ENCODE measurements around the gene TBCCD1.
A peak's percentile ranks its signal among the peaks of the same experiment; 100 is the strongest.
"Not testable (repeated sequence)": the region's sequence is repeated elsewhere in the genome, so short reads cannot be mapped to it uniquely, and the experiment has no call there.

TBCCD1 gene

DNA sequence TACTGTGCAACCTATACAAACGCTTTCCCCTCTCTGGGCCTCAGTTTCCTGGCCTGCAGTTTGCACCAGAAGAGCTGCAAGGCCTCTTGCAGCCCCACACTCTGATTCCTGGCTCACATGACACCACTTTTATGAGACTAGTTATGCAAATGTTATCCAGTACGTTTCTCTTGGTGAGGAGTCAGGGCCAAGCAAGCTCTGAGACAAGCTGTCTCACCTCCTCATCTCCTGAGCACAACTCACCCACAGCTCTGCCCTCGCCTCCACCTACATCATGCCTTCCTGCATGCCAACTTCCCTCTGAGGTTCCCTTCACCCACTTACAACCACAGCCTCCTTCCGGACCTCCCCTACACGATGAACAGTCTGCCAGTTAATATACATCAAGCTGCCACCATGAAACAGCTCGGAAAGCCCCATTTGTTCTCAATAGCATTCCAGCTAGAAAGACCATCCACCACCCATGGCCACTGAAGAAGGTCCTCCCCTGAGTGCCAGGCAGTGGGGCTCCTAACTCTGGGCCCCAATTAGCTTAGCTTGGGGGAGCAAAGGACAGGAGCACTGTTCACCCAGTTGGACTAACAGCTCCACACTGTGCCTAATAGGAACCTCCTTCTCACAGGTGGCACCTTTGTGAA, 48.0 kb downstream of the TBCCD1 start:
- peak; percentile 36 to 64 for DNase-seq (ENCODE audit: low read depth in 2 of 2)

DNA sequence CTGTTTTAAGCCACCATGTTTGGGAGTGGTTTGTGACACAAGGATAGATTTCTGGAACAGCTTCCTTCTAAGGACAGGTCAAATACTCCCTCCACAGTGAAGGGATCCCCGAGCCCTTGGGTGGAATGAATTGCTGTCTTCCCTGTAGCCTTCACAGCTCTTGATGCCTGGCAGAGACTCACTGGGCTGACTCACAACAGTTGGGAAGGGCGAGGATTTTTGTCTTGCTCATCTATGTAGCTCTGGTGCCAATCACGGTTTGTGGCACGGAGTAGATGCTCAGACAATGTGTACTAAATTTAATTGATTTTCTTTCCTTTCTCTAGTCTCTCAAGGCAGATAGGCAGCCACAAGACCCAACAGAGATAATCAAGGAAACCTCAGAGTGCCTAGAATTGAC, 49.9 kb downstream of the TBCCD1 start:
- DNase-seq (ENCODE audit: low read depth in 2 of 2): no peak

DNA sequence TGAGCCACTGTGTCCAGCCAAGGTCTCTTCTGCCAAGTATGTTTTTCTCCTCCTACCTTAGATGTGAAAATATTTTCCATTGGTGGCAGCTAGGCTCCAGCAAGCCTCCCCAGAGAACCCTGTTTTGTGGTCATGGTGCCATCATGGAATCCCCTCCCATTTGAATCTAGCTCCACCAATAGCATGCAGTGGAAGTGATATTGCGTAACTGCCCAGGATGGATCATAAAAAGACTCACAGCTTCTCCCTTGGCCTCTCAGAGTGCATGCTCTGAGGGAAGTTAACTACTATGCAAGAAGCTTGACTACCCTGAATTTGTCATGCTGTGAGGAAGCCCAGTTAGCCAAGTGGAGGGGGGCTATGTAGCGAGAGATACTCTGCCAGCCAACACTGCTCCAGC, 50.5 kb downstream of the TBCCD1 start:
- no peak for DNase-seq (ENCODE audit: low read depth in 2 of 2)

DNA sequence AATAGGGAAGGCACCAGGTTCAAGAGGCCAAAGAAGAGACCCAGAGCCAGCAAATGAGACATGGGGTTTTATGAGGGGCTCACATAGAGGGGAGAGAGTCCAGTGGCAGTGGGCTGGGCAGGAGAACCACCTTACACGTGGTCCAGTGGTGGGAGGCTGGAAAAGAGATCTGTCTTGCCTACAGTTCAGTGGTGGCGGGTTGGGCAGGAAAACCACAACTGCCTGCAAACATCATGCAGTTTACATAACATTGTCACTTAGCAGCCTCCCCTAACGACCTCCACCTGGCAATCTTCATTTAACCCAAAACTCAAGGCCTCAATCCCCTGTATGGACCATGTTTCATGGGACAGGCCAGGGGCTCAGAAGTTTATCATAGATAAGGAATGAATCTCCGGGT, 52.0 kb downstream of the TBCCD1 start:
- no peak for DNase-seq (ENCODE audit: low read depth in 2 of 2)

DNA sequence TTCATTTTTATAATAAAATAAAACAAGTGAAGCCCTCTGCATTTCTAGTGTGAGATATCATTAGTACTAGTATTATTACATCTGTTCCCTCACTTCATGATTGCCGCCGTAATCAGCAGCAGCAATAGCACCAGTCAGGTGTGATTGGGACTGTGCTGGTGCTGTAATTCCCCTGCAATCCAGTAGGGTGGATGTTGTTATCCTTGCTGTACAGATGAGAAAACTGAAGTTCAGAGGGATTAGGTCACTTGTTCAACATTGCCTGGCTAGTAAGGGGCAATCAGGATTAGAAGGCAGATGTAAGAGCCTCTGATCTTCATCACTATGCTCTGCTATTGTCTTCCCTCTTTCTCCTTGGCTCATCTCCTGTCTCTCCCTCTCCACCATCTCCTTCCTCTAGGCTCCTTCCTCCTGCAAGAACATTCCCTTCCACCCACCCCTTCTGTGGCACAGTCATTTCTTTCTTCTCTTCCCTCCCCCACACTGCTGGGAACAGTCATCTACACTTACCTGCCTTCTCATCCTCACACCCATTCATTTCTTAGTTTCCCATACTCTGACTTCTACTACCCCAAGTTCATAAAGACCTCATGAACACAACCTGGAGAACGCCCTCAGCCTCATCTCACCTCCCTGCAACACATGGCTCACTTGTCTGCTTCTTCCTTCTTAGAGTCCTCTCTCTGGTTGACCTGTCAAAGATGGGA, 52.7 kb downstream of the TBCCD1 start:
- no peak for DNase-seq (ENCODE audit: low read depth in 2 of 2)

DNA sequence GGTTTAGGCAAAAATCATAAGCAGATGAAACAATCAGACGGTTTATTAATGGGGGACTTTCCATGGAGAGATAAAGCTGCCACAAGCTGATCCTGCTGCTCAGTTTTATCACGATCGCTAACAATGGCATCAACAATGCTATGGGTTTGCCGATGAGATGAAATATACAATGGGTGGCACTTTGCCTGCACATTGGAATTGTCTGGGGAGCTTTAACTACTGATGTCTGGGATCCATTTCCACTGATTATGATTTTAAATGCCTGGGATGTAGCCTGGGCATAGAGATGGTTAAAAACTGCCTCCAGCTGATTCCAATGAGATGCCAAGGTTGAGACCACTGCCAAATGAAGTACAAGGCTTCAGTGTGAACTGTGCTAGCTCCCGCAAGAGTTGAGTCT, 53.8 kb downstream of the TBCCD1 start:
- no peak for DNase-seq (ENCODE audit: low read depth in 2 of 2)

DNA sequence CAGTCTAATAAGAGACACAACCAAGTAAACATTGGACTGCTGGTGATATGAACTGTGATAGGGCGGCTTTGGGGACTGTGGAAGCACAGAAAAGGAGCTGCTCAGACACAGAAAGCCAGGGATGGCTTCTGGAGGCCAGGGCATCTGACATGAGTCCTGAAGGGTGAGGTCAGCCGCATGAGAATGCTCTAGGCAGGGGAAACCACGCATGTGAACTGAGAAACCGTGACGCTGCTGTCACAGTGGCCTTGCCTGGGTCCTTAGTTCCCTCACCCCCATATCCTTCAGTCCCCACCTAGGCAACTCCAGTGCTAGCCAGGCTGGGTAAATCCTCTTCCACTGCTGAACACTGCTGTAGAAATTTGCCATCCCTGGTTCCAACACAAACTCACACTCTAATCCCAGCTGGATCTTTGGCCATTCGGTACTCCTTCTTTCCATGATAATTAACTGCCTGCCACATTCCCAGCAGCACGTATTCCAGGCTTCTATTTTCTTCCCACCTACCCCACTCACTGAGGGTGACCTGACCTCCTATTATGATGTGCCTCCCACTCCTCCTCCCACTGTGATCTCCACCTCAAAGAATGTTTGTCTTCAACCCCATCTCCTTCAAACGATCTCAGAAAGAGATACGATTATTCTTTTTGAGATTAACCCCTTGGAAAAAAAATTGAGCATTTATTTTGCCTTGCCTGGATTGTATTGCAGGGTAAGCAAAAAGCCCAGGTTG, 54.4 kb downstream of the TBCCD1 start:
- no peak for DNase-seq (ENCODE audit: low read depth in 2 of 2)

DNA sequence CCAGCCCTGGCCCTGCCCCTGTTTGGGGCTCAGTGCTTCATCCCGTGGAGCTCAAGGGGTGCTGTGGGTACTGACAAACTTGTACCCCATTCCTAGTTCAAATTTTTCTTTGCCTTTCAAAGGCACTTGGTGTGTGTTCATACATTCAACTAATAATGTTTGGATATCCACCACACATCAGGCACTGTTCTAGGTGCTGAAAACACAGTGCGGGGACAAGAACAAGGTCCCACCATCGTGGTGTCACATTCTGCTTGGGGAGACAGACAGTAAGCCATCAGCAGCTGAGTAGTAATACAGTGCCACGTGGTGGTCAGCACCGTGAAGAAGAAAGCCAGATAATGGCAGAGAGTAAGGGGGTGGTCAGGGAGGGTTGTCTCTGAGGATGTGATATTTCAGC, 55.4 kb downstream of the TBCCD1 start:
- DNase-seq (ENCODE audit: low read depth in 2 of 2): no peak

DNA sequence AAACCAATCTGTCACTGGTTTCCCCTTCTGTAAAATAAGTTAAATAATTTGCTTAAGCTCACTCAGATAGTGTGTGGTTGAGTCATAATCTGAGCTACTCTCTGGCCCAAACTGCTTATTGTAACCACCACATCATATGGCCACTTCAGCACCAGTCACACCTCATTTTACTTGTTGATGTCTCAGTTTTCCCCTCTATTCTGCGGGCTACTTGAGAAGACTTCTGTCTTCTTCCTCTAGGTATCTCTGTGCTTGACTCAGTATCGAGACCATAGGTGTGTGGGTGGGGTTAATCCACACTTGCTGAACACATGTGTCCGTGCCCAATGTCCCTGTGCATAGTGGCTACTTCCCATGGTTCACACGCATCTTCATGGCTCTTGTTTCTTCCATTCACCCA, 55.9 kb downstream of the TBCCD1 start:
- no peak for DNase-seq (ENCODE audit: low read depth in 2 of 2)

DNA sequence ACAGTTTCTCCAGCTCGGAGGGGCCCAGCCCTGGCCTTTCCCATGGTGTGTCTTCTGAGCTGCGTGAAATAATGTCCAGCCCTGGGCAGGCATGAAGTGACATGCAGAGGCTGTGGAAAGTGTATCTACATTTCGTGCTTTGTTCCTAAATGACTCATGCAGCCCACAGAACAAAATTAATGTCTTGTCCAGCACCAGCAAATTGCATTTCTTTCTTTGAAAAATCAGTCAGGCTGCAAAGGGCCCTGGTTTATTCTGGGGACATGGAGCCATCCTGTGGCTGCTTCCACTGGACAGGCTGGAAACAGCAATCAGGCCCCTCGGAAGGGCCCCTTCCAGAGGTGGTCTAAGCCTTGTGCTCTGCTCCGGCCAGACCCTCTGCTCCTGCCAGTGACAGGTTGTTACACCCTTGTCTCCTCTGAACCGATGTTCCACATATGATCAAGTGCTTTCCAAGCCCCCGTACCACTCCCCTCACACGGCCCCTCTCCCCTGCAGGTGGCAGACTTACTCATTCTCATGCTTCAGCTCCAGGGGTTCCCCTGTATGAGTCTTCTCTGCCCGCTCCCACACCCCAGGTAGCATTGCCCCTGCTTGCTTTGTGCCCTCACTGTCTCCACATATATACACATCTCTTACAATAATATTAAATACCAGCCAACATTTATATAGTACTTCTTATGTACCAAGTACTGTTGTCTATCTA, 56.6 kb downstream of the TBCCD1 start:
- no peak for DNase-seq (ENCODE audit: low read depth in 2 of 2)

DNA sequence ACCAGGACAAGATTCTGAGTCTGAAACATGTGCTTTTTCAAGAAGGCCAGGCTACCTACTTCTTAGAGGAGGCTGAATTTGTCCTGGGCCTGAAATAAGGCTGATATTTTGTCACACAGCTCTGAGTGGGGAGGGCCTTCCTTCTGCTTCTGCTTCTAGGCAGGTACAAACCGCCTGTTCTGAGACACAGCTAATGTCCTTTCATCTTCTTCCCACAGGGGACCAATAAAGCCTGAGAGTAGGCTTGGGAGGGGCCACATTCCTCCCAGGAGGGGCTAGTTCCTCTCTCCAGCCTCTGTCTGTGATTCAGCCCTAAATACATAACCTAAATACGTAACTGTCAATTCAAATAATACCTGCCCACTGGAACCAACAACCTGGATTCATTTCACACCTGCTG, 57.7 kb downstream of the TBCCD1 start:
- DNase-seq (ENCODE audit: low read depth in 2 of 2): no peak

DNA sequence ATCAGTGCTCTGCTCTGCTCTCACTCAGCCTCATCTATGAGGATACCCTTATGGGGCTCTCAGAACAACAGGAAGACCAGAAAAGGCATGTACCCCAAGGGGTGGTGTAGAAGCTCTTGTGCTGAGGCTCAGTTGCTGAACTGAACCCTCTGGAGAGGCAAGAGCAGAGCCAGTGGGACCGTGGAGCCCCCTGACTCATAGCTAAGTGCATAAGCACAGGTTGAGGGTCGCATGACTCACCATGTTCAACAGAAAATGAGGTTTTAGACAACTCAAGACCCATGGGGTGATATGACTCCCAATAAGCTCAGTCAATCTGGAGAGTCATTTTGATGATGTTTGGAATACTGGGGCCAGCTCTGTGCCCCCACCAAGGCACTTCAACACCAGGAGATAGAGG, 60.3 kb downstream of the TBCCD1 start:
- no peak for DNase-seq (ENCODE audit: low read depth in 2 of 2)

DNA sequence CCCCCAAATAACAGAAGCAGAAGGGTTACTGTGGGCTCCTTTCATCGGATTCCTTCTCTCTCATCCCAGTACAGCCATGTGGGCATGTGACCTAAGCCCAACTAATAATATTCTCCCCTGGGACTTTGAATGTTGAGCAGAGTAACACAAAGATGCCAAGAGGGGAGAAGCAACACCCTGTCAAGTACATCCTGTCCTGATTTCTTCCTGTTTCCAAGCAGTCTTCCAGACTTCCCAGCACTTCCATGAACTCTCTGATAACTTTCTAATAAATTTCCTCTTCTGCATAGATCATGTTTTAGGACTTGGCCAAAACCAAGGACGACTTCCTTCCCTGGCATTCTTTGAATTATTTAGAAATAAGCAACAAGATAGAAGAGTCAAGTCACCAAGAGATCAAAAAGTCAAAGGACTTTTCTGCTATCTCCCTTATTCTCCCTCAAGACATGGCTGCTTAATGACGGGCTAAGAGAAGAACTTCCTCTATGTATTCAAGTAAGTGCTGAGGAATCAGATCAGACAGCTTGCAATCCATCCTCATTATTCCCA, 60.9 kb downstream of the TBCCD1 start:
- no peak for DNase-seq (ENCODE audit: low read depth in 2 of 2)

DNA sequence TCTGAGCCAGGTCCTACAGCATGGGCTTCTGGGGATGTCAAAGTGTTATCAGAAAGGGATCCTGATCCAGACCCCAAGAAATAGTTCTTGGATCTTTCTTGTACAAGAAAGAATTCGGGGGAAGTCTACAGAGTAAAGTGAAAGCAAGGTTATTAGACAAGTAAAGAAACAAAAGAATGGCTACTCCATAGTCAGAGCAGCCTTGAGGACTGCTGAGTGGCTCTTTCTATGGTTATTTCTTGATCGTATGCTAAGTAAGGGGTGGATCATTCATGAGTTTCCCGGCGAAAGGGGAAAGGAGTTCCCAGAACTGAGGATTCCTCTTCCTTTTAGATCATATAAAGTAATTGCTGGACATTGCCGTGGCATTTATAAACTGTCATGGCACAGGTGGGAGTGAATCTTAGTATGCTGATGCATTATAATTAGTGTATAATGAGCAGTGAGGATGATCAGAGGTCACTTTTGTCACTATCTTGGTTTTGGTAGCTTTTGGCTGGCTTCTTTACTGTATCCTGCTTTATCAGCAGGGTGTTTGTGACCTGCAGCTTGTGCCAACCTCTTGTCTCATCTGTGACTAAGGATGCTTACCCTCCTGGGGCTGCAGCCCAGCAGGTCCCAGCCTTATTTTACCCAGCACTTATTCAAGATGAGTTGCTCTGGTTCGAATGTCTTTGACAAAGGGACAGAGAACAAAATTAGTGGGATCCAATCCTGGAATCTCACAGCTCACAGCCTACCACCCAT, 64.0 kb downstream of the TBCCD1 start:
- DNase-seq (ENCODE audit: low read depth in 2 of 2): no peak

DNA sequence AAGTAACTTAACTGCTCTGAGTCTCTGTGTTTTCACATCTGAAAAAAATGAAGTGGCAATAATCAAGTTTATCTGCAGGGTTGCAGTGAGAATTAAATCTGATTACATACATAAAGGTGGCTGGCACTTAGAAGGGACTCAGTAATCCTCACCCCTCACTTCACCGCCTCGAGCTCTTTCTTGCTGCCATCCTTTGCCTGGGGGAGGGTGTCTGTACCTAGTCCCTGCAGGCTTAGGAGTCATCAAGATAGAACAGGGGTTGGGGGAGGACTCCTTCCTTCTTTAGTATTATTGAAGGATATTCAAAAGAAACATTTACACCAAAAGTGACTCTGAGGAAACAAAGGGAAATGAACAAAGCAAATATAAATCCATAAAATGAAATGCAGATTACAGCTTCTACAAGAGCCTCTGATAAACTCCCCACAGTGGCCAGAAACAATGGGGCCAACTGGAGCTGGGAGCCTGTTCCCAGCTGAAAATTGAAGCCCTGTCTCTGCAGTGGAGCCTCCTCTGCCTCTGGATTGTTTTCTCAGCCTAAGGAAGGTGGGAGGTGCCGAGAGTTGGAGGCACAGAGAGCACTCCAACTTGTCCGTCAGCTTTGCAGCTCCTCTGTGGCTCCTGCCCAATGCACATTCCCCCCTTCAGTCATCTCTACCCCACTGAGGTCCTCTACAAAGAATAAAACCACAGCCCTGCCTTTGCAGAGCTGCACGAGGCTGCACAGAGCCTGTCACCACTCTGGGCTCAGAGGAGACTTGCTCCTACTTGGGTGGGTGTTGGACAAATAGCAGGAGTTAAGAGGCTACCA, 64.8 kb downstream of the TBCCD1 start:
- DNase-seq (ENCODE audit: low read depth in 2 of 2): no peak

DNA sequence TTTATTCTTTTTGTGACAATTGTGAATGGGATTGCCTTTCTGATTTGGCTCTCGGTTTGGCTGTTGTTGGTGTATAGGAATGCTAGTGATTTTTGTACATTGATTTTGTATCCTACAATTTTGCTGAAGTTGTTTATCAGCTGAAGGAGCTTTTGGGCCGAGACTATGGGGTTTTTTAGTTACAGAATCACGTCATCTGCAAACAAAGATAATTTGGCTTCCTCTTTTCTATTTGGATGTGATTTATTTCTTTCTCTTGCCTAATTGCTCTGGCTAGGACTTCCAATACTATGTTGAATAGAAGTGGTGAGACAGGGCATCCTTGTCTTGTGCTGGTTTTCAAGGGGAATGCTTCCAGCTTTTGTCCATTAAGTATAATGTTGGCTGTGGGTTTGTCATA, 67.2 kb downstream of the TBCCD1 start:
- not testable (repeated sequence) for DNase-seq (ENCODE audit: low read depth in 2 of 2)

DNA sequence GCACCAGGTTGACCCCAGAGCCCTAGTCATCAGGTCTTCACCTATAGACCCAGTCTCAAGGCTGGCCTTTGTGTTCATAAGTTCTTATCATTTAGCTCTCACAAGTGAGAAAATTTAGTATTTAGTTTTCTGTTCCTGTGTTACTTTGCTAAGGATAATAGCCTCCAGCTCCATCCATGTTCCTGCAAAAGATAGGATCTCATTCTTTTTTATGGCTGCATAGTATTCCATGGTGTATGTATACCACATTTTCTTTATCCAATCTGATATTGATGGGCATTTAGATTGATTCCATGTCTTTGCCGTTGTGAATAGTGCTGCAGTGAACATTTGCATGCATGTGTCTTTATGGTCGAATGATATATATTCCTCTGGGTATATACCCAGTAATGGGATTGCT, 69.1 kb downstream of the TBCCD1 start:
- not testable (repeated sequence) for DNase-seq (ENCODE audit: low read depth in 2 of 2)

DNA sequence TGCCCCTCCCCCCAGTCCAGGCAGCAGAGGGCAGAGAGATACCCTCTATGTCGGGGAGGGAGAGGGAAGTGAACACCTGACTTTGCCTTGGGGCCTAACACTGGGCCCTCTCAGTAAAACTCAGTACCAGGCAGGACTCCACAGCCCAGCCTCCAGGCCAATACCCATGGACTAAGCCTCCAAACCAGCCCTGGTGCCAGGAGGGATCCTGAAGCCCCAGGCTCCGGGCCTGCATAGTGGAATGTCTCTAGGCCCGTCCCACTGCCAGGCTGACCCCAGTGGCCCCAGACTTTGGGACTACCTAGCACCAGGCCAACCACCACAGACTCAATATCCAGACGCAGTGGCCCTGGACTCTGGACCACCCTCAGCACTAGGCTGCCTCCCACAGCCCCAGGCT, 69.5 kb downstream of the TBCCD1 start:
- DNase-seq (ENCODE audit: low read depth in 2 of 2): no peak

DNA sequence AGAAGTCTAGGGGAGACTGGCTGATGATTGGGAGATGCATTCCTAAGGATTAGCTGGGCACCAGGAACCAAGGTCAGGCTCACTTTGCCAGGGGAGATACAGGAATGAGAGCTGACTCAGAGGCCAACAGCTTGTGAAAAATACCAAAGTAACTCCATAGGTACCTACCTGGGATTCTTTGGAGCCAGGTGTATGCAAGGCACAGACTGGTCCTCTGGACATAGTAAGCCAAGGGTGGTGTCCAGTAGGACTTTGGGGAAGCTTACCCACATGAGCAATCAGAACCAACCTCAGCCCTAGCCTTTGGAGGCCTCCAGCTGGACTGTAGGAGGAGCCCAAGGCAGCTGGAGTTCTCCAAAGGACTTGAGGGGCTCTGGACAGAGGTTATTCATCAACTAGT, 70.5 kb downstream of the TBCCD1 start:
- DNase-seq (ENCODE audit: low read depth in 2 of 2): no peak

Measured in activated CD8-positive, alpha-beta memory T cell treated with anti-CD3 and anti-CD28 coated beads for 4 hours (primary cell).